T-helper 1 cell (primary cell): ENCODE results near the gene CDC20.

ENCODE experiments used
- DNase-seq, 5 donors: peaks; one replicate each; pipeline ENCODE4 v3.0.0-alpha.2; 2012 to 2020
- total RNA-seq, 4 donors: gene quantifications; one replicate each; lab custom pipeline; 2026; lab: John Stamatoyannopoulos, UW

CDC20 gene
- 0.76 to 2.5 (median 0.88) reads per million in 4 donors for total RNA-seq

DNA sequence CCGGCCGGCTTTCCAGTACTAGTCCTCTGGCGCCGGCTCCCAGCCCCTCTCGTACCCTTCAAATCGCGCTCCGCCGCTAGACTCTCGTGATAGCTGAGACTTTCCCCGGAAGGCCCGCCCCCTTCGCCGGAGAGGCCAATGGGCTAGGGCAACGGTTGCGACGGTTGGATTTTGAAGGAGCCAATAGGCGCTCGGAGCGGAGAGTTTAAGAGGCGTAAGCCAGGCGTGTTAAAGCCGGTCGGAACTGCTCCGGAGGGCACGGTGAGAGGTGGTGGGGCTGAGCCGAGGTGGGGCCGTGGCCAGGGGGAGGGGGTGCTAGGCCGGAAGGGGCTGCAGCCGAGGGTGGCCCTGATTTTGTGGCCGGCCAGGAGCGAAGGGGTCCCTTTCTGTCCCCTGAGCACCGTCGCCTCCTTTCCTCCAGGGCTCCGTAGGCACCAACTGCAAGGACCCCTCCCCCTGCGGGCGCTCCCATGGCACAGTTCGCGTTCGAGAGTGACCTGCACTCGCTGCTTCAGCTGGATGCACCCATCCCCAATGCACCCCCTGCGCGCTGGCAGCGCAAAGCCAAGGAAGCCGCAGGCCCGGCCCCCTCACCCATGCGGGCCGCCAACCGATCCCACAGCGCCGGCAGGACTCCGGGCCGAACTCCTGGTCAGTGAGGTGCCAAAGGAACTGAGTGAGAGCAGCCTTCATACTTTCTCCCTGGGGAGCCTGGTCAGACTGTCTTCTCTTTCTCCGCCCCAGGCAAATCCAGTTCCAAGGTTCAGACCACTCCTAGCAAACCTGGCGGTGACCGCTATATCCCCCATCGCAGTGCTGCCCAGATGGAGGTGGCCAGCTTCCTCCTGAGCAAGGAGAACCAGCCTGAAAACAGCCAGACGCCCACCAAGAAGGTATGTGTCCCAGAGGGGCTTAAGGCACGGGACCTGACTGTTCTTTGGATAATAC, at the start of gene CDC20:
Gene CDC20, plus strand, starts transcription at position 236 of the 948 bp plus-strand sequence. Its CDS starts 235 bp downstream, at position 471.
- peak; percentile 90 to 97 (median 95) for DNase-seq

DNA sequence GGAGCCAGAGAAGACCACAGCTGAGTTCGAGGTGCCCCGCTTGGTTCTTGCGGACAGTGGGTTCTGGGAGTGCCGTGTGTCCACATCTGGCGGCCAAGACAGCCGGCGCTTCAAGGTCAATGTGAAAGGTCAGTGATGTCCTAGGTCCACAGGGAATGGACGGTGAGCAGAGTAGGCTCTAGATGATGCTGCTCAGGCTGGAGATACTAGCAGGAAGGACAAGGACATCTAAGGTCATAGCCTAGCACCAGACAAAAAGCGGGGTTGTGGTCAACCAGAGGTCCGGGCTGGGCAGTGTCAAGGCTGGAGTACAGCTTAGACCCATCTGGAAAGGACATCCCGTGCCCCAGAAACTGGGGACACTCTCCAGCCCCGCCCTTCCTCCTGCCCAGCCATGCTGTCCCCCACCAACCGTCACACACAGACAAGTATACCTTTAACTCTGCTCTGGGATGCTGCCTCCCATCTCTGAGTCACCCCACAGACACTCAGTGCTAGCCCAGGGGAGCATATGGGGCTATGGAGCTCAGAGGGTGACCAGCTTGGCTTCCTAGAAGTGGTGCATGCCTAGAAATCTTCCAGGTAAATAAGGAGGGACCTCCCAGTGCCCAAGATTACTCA, 49.3 kb upstream of the CDC20 start:
- DNase-seq, result no peak

DNA sequence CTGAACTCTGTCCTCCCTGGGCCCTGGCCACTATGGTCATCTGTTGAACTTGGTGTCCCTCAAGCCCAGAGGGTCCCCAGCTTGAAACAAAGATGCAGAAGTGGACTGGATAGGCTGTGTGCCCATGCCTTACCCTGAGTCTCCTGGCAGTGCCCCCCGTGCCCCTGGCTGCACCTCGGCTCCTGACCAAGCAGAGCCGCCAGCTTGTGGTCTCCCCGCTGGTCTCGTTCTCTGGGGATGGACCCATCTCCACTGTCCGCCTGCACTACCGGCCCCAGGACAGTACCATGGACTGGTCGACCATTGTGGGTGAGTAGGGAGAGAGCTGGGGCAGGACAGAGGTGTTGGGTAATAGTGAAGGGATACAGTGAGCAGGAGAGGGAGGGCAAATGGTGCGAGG, 47.3 kb upstream of the CDC20 start:
- DNase-seq, result no peak

DNA sequence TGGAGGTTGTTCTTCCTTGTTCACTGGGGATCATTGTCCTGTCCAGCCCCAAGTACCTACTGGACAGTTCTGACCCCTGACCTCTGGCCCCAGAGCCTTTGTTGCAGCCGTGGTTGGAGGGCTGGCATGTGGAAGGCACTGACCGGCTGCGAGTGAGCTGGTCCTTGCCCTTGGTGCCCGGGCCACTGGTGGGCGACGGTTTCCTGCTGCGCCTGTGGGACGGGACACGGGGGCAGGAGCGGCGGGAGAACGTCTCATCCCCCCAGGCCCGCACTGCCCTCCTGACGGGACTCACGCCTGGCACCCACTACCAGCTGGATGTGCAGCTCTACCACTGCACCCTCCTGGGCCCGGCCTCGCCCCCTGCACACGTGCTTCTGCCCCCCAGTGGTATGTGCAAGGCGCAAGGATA, 46.6 kb upstream of the CDC20 start:
- DNase-seq, result no peak

DNA sequence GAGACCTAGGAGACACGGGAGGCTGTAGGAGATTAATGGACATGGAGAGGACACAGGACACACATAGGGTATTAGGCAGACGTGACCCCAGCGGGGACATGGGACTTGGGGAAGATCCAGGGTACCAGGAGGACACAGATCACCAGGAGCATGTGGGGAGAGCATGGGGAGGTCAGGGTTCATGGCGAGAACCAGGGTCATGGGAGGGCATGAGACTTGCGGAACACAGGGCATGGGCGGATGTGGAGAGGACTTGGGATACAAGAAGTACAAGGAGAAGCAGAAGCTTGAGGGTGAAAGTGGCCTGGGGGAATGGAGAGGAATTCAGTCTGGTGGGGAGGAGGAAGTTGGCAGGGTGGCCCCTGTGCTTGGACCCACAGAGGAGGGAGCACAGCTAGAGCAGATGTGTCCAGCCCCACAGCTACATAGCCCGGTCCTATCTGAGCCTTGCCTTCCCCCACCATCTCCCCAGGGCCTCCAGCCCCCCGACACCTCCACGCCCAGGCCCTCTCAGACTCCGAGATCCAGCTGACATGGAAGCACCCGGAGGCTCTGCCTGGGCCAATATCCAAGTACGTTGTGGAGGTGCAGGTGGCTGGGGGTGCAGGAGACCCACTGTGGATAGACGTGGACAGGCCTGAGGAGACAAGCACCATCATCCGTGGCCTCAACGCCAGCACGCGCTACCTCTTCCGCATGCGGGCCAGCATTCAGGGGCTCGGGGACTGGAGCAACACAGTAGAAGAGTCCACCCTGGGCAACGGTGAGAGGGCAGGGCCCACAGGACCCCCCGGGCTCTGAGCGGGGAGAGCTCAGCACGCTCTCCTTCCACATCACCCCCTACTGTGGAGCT, 45.9 kb upstream of the CDC20 start:
- DNase-seq, result no peak

DNA sequence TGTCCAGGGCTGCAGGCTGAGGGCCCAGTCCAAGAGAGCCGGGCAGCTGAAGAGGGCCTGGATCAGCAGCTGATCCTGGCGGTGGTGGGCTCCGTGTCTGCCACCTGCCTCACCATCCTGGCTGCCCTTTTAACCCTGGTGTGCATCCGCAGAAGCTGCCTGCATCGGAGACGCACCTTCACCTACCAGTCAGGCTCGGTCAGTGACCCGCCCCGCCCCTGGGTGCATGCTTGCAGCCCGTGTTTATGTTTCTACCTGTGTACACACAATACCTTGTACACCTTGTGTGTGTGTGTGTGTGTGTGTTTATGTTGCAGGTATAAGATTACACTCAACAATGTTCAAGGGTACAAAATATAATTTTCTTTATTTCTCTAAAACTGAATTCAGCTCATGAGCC, 45.0 kb upstream of the CDC20 start:
- no peak for DNase-seq

DNA sequence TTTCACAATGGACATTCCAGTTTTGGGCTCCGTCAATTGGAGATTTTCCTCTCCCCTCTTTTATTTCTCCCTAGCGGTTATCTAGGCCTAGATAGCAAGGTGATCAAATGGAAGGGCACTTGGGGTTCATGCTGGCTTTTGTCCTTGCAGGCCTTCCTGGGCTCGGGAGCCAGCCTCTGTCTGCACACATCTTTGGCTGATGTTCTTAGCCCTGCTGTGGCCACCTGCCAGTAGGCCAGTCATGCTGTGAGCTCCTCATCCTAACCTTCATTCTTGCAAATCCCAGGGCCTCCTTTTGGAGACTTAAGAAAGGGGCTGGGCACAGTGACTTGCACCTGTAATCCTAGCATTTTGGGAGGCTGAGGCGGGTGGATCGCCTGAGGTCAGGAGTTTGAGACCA, 44.5 kb upstream of the CDC20 start:
- DNase-seq, result no peak

DNA sequence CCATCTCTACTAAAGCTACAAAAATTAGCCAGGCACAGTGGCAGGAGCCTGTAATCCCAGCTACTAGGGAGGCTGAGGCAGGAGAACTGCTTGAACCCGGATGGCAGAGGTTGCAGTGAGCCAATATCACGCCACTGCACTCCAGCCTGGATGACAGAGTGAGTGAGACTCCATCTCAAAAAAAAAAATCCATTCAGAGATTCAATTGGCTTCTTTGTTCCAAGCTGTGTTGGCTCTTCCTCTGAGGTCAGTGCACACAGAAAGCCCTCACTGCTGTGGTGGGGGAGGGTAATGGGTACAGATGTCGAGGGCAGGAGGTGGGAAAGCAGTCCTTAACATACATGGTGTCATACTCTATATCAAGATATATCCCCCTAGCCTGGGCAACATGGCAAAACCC, 43.3 kb upstream of the CDC20 start:
- DNase-seq, result no peak

DNA sequence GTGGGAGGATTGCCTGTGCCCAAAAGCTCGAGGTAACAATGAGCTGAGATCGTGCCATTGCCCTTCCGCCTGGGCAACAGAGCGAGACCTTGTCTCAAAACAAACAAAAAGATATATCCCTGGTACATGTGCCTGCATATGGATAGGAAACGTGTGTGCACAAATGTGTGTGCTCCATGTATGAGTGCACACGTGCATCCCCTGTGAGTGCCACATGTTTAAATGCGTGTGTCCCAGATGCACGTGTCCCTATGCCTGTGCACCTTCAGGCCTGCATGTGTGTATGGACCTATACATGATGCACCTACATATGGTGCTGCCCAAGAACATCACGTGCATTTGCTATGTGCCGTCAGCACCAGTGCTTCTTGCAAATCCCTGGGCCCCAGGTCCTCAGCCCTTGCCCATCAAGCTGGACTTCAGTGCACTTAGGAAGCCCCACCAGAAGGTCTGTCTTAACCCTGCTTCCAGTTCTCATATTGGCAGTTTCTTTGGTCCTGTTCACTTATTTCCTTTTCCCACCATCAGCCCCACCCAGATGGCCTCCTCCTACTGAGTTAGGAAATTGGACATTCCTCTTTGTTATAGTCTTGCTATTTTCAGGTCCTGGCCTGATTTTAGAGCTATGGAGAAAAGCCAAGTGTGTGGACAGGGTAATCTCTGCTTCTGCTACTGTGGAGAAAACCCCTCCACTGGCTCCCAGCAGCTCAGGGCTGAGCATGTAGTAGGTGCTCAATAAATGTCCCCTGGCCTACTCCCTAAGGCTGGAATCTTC, 42.6 kb upstream of the CDC20 start:
- no peak for DNase-seq

DNA sequence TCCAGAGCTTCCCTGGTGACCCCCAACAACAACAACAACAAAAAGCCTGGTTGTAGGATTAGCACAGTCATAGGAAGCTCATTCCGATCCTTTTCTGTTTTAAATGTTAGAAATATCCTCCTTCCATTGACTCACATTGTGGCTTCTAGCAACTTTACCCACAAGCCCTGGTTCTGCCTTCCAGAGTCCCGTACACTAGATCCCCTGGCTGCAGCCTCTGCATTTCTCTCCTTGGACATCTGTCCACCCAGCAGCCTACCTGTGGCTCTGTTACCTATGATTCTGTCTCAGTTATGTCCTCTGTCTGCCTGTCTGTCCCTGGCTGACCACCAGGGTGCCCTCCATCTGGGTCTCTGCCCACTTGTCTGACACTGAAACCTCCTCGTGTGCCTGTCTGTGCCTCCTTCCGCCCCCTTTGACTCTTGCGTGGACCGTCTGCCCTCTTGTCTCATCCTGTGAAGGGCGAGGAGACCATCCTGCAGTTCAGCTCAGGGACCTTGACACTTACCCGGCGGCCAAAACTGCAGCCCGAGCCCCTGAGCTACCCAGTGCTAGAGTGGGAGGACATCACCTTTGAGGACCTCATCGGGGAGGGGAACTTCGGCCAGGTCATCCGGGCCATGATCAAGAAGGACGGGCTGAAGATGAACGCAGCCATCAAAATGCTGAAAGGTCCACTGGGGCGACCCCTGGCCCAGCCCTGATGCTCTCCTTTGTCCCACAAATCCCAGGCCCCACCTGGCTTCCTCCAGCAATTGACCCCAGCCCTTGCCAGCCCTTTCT, 41.9 kb upstream of the CDC20 start:
- no peak for DNase-seq

DNA sequence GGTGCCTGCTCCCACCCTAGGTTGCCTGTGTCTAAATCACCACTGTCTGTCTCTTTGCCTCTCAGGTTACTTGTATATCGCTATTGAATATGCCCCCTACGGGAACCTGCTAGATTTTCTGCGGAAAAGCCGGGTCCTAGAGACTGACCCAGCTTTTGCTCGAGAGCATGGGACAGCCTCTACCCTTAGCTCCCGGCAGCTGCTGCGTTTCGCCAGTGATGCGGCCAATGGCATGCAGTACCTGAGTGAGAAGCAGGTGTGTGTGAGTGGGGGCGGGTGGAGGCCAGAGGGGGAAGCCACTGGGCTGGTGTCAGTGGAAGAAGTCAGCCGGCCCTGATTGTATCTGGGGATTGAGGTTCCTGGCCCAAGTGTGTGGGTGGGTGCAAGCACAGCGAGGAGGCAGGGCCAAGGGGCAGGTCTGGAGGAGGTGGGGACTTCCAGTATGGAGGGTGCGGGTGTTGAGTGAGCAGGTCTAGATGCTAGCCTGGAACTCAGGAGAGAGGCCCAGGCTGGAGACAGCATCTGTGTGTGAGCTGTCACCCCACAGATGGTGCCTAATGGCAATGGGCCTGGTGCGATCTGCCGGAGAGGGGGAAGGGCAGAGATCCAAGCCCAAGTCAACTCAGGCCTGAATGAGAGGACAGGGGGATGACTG, 40.8 kb upstream of the CDC20 start:
- no peak for DNase-seq

DNA sequence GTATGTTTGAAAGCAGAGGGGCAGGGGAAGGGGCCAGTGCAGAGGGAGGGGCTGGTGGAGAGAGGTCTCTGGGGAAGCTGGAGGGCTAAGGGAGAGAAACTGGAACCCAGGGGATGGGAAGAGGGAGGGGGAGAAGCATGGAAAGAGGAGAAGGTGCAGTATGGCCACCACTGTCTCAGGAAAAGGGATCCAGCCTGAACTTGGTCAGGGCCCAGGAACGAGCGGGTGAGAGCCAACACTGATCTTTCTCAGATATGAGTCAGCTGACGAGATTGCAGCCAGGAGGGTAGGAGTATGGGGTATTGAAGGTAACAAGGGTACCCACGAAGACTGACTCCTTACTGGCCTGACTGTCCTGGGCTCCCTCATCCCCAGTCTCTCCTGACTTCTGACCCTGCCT, 40.0 kb upstream of the CDC20 start:
- DNase-seq, result no peak

DNA sequence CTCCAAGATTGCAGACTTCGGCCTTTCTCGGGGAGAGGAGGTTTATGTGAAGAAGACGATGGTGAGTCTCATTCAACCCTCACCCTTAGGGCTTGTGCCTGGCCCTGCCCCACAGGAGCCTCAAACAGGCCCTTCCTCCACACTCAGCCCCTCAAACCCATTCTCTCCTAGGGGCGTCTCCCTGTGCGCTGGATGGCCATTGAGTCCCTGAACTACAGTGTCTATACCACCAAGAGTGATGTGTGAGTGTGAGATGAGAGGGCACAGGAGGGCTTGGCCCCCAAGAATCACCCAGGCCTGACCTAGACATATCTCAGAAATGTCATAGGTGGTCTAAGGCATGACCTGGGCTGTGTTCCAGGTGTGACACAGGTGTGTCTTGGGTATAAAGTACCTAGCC, 39.5 kb upstream of the CDC20 start:
- no peak for DNase-seq

DNA sequence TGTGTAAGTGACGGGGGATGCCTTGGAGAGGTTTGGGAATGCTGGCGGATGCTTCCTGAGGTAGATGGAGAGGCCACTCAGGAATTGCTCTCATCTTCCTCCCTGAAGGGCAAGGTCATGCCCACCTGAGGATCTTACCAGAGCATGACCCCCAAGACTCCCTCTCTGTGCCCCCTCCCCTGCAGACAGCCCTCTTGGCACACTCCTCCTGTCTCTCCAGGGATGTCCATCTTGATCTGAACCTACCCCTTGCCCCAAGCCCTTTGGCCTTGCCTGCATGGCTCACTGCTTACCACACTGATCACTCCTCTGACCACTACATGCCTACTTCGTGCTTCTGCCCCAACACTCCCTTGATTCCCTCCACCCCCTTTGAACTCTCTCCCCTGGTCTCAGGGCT, 39.0 kb upstream of the CDC20 start:
- DNase-seq, result no peak

DNA sequence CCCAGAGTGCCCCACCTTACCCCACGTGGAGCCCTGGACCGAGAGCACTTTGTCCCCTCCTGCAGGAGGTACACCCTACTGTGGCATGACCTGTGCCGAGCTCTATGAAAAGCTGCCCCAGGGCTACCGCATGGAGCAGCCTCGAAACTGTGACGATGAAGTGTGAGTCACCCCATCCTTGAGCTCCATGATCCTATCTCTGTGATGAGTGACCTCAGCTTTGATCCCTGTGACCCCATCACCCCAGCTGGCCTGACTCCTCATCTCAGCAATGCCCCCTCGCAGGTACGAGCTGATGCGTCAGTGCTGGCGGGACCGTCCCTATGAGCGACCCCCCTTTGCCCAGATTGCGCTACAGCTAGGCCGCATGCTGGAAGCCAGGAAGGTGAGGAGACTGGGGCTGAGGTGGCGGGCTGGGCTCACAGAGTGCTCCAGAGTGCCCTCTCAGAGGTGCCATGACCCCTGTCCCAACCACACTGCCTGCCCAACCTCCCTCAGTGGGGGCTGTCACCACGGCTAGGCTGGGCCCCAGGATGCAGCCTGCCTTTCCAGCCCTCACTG, 37.4 kb upstream of the CDC20 start:
- DNase-seq, result no peak

DNA sequence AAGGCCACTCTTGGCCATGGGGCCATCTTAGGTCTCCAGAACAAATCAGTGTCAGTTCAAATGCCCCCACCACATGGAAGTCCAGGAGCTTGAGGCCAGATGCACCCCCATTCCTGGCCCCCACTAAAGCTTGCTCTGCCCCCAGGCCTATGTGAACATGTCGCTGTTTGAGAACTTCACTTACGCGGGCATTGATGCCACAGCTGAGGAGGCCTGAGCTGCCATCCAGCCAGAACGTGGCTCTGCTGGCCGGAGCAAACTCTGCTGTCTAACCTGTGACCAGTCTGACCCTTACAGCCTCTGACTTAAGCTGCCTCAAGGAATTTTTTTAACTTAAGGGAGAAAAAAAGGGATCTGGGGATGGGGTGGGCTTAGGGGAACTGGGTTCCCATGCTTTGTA, 36.3 kb upstream of the CDC20 start:
- DNase-seq, result no peak

DNA sequence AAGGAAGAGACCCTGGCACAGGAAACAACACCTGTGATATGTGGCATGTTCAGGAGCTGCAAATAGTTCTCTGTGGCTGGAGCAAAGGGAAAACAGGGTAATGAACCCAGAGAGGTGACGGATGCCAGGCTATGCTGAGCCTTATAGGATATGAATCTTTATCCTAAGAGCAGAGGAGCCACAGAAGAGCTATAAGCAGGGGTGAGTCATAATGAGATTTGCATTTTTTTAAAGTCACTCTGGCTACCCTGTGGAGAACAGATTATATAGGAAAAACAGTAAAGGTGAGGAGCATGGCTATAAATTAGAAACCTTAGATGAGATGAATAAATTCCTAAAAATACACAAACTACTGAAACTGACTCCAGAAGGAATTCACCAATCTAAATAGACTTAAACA, 34.0 kb upstream of the CDC20 start:
- no peak for DNase-seq

DNA sequence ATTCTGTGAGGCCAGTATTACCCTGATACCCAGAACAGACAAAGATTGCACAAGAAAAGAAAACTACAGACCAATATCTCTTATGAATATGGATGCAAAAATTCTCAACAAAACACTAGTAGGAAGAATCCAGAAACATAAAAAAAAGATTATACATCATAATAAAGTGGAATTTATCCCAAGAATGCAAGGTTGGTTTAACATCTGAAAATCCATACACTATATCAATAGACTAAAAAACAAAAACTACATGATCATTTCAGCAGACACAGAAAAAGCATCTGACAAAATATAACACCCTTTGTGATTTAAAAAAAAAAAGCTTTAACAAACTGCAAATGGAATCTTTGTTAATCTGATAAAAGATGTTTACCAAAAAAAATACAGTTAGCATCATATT, 33.4 kb upstream of the CDC20 start:
- no peak for DNase-seq

DNA sequence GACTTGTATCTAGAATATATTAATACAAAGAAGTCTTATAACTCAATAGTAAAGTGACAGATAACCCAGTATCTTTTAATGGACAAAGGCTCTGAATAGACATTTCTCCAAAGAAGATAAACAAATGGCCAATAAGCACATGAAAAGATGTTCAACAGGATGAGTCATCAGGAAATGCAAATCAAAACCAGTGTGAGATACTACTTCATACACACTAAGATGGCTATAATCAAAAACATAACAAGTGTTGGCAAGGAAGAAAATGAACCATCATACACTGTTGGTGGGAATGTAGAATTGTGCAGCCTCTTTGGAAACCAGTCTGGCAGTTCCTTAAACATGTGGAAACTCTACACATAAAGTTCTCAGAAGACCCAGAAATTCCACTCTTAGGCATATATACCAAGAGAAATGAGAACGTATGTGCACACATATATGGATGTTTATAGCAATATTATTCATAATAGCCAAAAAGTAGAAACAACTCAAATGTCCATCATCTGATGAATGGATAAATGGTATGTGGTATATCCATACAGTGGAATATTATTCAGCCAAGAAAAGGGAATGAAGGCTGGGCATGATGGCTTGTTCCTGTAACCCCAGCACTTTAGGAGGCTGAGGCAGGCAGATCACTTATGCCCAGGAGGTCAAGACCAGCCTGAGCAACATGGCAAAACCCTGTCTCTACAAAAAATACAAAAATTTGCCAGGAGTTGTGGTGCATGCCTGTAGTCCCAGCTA, 31.1 kb upstream of the CDC20 start:
- no peak for DNase-seq
